ENCODE measurements around the gene NRIP3. TPM values are rescaled to one million over a fixed set of nuclear protein-coding genes. Genes with fewer than 3 reads are reported as not detected.
"Not testable (repeated sequence)": the region's sequence is repeated elsewhere in the genome, so short reads cannot be mapped to it uniquely, and the experiment has no call there.

NRIP3 gene
- total RNA-seq, 2 donors from 2014 or later, result 0.95 to 1.2 TPM

GRCh38 chr11:8937159-8937558, 66.6 kb downstream of the NRIP3 start:
- Mint-ChIP-seq H3K9me3 (no peaks in the 10 kb centered on the region), H3K36me3 (ENCODE audit: low read depth) (no peaks in the 10 kb centered on the region), H3K27ac (no peak overlapping the region), H3K4me3 (no peak overlapping the region), H3K4me1 (peaks cover 11% of the 10 kb centered on the region), H3K27me3 (ENCODE audit: insufficient read depth) (peaks cover 28% of the 10 kb centered on the region)
- Histone ChIP-seq H3K9ac (ENCODE audit: extremely low read depth, low read length, poor library complexity, severe bottlenecking) (no peak overlapping the region), H3K9me3 (ENCODE audit: control insufficient read depth, low read length) (no peaks in the 10 kb centered on the region), H3K4me1 (ENCODE audit: control insufficient read depth, insufficient read depth, low read length) (peaks cover 2% of the 10 kb centered on the region), H3K27ac (ENCODE audit: low read depth, low read length) (no peak overlapping the region), H3K27me3 (ENCODE audit: control insufficient read depth, insufficient read depth, low read length, poor library complexity, severe bottlenecking) (peaks cover 9% of the 10 kb centered on the region), H3K4me3 (ENCODE audit: low read length) (no peak overlapping the region), H3K36me3 (ENCODE audit: control insufficient read depth, insufficient read depth, low read length) (no peaks in the 10 kb centered on the region)
- DNase-seq, result no peak
- no peak for TF ChIP-seq CTCF (conservative IDR thresholded peaks at IDR 0.05)
- 93 to 96% methylated on average over 10 of the region's 10 CpGs for WGBS, 2 experiments (ENCODE audit: insufficient coverage in 1 of 2, insufficient read length in 1 of 2)

DNA sequence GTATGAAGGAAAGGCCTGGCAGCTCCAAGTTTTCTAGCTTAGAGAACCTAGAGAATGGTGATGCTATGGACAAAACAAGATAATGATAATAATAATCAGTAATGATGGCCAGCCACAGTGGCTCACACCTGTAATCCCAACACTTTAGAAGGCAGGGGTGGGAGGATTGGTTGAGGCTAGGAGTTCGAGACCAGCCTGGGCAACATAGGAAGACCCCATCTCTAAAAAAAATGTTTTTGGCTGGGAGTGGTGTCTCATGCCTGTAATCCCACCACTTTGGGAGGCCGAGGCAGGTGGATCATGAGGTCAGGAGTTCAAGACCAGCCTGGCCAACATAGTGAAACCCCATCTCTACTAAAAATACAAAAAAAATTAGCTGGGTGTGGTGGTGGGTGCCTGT, 68.0 kb downstream of the NRIP3 start:
- H3K36me3 ChIP-seq (ENCODE audit: control insufficient read depth, insufficient read depth, low read length); H3K9me3 Mint-ChIP-seq; H3K9me3 ChIP-seq (ENCODE audit: control insufficient read depth, low read length); H3K27ac Mint-ChIP-seq; H3K27ac ChIP-seq (ENCODE audit: low read depth, low read length); DNase-seq; H3K27me3 ChIP-seq (ENCODE audit: control insufficient read depth, insufficient read depth, low read length, poor library complexity, severe bottlenecking); H3K4me1 ChIP-seq (ENCODE audit: control insufficient read depth, insufficient read depth, low read length); H3K36me3 Mint-ChIP-seq (ENCODE audit: low read depth); H3K4me3 Mint-ChIP-seq: not testable (repeated sequence)
- 100% methylated on average over 1 of the region's 2 CpGs; no CpG with 5 or more reads in 1 of the 2 experiments for WGBS, 2 experiments (ENCODE audit: insufficient coverage in 1 of 2, insufficient read length in 1 of 2)
- H3K9ac ChIP-seq (ENCODE audit: extremely low read depth, low read length, poor library complexity, severe bottlenecking), result peak overlapping the region; percentile 36
- peaks cover 11% of the 10 kb centered on the region for H3K4me1 Mint-ChIP-seq
- H3K4me3 ChIP-seq (ENCODE audit: low read length), result peak overlapping the region; percentile 55
- H3K27me3 Mint-ChIP-seq (ENCODE audit: insufficient read depth), result peaks cover 29% of the 10 kb centered on the region

DNA sequence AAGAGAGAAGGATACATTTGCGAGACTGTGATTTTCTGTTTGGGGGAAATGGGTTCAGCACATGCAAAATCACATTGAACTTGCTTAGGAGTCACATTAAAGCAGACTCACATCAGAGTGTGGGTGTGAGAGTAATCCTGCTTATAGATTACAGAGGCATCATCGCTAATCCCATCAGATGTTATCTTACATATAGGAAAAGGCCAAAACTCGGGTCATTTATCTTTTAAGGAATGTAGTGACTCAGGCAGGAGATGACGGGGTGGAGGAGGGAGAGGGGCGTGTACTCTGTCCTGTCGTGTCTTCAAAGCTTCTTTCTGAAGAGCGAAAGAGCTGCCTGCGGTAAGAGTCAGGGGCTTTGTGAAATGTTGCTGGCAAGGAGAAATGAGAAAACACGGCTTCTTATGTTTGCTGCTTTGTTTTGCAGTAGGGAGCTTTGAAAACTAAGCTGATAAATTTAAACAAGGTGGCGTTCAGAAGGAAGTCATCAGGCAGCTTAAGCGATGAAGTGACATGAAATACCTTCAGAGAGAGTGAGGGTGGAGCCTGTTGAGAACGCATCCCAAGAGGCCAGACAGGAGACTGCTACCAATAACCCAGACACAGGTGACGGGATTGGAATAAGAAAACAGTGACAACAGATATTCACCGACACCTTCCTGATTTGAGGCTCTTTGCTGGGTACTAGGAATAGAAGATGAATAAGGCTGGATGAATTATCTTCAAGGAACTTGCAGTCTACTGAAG, 68.9 kb downstream of the NRIP3 start:
- WGBS, 2 experiments (ENCODE audit: insufficient coverage in 1 of 2, insufficient read length in 1 of 2), result 43 to 46% methylated on average over 11 to 14 of the region's 14 CpGs

More for the DNA sequence above, 68.9 kb downstream of the NRIP3 start:
- peak overlapping the region; percentile 55 for H3K4me3 ChIP-seq (ENCODE audit: low read length)
- peaks cover 9% of the 10 kb centered on the region for H3K27me3 ChIP-seq (ENCODE audit: control insufficient read depth, insufficient read depth, low read length, poor library complexity, severe bottlenecking)
- H3K9me3 ChIP-seq (ENCODE audit: control insufficient read depth, low read length), result no peaks in the 10 kb centered on the region
- peaks cover 2% of the 10 kb centered on the region for H3K4me1 ChIP-seq (ENCODE audit: control insufficient read depth, insufficient read depth, low read length)
- H3K36me3 ChIP-seq (ENCODE audit: control insufficient read depth, insufficient read depth, low read length), result no peaks in the 10 kb centered on the region
- peak overlapping the region; percentile 2 for H3K4me3 Mint-ChIP-seq
- no peaks in the 10 kb centered on the region for H3K9me3 Mint-ChIP-seq
- DNase-seq, result peak; percentile 74
- TF ChIP-seq CTCF (conservative IDR thresholded peaks at IDR 0.05), result no peak
- H3K27ac Mint-ChIP-seq, result peak overlapping the region; percentile 82
- H3K27me3 Mint-ChIP-seq (ENCODE audit: insufficient read depth), result peaks cover 25% of the 10 kb centered on the region
- H3K9ac ChIP-seq (ENCODE audit: extremely low read depth, low read length, poor library complexity, severe bottlenecking), result peak overlapping the region; percentile 36
- H3K36me3 Mint-ChIP-seq (ENCODE audit: low read depth), result no peaks in the 10 kb centered on the region
- H3K27ac ChIP-seq (ENCODE audit: low read depth, low read length), result no peak overlapping the region
- H3K4me1 Mint-ChIP-seq, result peaks cover 11% of the 10 kb centered on the region
